HepG2 (cell line): Measurements from ENCODE around the gene MNT. TPM values are rescaled to one million over a fixed set of nuclear protein-coding genes. Genes with fewer than 3 reads are reported as not detected.
A peak's percentile ranks its signal among the peaks of the same experiment; 100 is the strongest.

Experiments
- GABPA ChIP-seq, 2 experiments: IDR thresholded peaks; 2 replicates each; pipeline ENCODE4 v1.6.1; 2011 to 2016; ENCODE audit warnings: low read depth in 2 of 2, low read length in 1 of 2, missing biosample characterization in 1 of 2, missing genetic modification characterization in 1 of 2
- MIER3 ChIP-seq: IDR thresholded peaks from 2 replicates; pipeline ENCODE4 v1.6.1; 2016; ENCODE audit warnings: missing compliant biosample characterization, borderline replicate concordance
- MXI1 ChIP-seq: IDR thresholded peaks from 3 replicates; pipeline ENCODE4 v1.6.1; 2012; ENCODE audit warnings: low read depth, low read length, inconsistent platforms, borderline replicate concordance
- PBX3 ChIP-seq: sonication (generic); formaldehyde crosslinking; IDR thresholded peaks from 2 replicates; pipeline ENCODE4 v1.8.1; 2023; ENCODE audit warnings: missing genetic modification reagents, inconsistent platforms, borderline replicate concordance
- SMAD3 ChIP-seq: sonication (generic); formaldehyde crosslinking; IDR thresholded peaks from 2 replicates; pipeline ENCODE4 v1.4.0; 2020; ENCODE audit warnings: missing genetic modification reagents
- SMYD3 ChIP-seq: sonication (generic); formaldehyde crosslinking; IDR thresholded peaks from 2 replicates; pipeline ENCODE4 v1.8.1; 2023; ENCODE audit warnings: mild to moderate bottlenecking, missing genetic modification reagents
- SNAPC2 ChIP-seq: sonication (generic); formaldehyde crosslinking; IDR thresholded peaks from 2 replicates; pipeline ENCODE4 v1.8.1; 2022; ENCODE audit warnings: mild to moderate bottlenecking, missing genetic modification reagents
- TFDP1 ChIP-seq: IDR thresholded peaks from 2 replicates; pipeline ENCODE4 v1.6.1; 2016; ENCODE audit warnings: missing compliant biosample characterization, missing genetic modification reagents, borderline replicate concordance
- ZBTB33 ChIP-seq: sonication (generic); formaldehyde crosslinking; IDR thresholded peaks from 2 replicates; pipeline ENCODE4 v1.4.0; 2020; ENCODE audit warnings: missing genetic modification reagents
- ZBTB44 ChIP-seq: sonication (generic); formaldehyde crosslinking; IDR thresholded peaks from 2 replicates; pipeline ENCODE4 v1.4.0; 2020; ENCODE audit warnings: missing genetic modification reagents
- ZNF296 ChIP-seq: sonication (generic); formaldehyde crosslinking; conservative IDR thresholded peaks from 2 replicates; pipeline ENCODE4 v1.5.0; 2020; ENCODE audit warnings: mild to moderate bottlenecking, missing genetic modification reagents
- ZNF30 ChIP-seq: sonication (generic); formaldehyde crosslinking; IDR thresholded peaks from 2 replicates; pipeline ENCODE4 v1.5.0; 2020; ENCODE audit warnings: mild to moderate bottlenecking, missing genetic modification reagents
- ZNF335 ChIP-seq: sonication (generic); formaldehyde crosslinking; IDR thresholded peaks from 2 replicates; pipeline ENCODE4 v1.4.0; 2020; ENCODE audit warnings: missing genetic modification reagents
- ZNF781 ChIP-seq: sonication (generic); formaldehyde crosslinking; IDR thresholded peaks from 2 replicates; pipeline ENCODE4 v1.5.1; 2020; ENCODE audit warnings: borderline replicate concordance, mild to moderate bottlenecking, missing genetic modification reagents; ENCODE audit errors: not compliant biosample characterization
- polyA plus RNA-seq, 8 experiments: library from polyadenylated mRNA; depleted of rRNA in 3 of 8; stranded (reverse) in 7 of 8; unstranded in 1 of 8; fragments of >200 nt; fragmentation: Illumina TruSeq in 4 of 8; extraction: Trizol in 4 of 8; gene quantifications; 2 replicates each; pipeline versions ENCODE4 v1.2.1 to v1.2.3, GENCODE V29; 2011 to 2016; ENCODE audit warnings: low read depth in 4 of 8, missing spikeins in 1 of 8, mixed read lengths in 1 of 8; ENCODE audit not compliant: insufficient read depth in 1 of 8
- total RNA-seq, 5 experiments: library from RNA; depleted of rRNA; stranded (reverse); fragments of >200 nt; fragmentation: Illumina TruSeq; extraction: Trizol; gene quantifications; 2 replicates each; pipeline ENCODE4 v1.2.3, GENCODE V29; 2016; ENCODE audit warnings: low read depth in 1 of 5

Gene MNT
- total and polyA plus RNA-seq, 2 of the 13 experiments (the other 11 are each of a cell fraction or from before 2014, with no cell fraction given): 2.1 to 3.5 TPM

- TF ChIP-seq ZNF296 (CRISPR knock-in tag) (0 out of 2 replicates have a peak, but pooled peaks have one; percentile 64), ZNF781 (no peak), MXI1 (peak; percentile 56; the same call in 1 of the 3 replicates), SNAPC2 (CRISPR knock-in tag) (no peak), GABPA (IDR thresholded peaks at IDR 0.05; ENCODE audit: low read depth, low read length) (peak; percentile 17; the same call in 1 of the 2 replicates), GABPA (CRISPR knock-in tag; IDR thresholded peaks at IDR 0.05; ENCODE audit: low read depth) (no peak), SMAD3 (CRISPR knock-in tag) (no peak), ZNF30 (peak; percentile 13; the same call in 1 of the 2 replicates), PBX3 (0 out of 2 replicates have a peak, but pooled peaks have one; percentile 9), ZBTB44 (CRISPR knock-in tag) (no peak), ZNF335 (CRISPR knock-in tag) (no peak), SMYD3 (CRISPR knock-in tag) (no peak), MIER3 (CRISPR knock-in tag) (no peak), ZBTB33 (CRISPR knock-in tag) (no peak), TFDP1 (CRISPR knock-in tag) (no peak)
Measured at GRCh38 chr17:2336852-2337543, 63.9 kb downstream of the MNT start, which contains the start of gene SGSM2 (continued).
